Ovary (tissue), 9 donors: ENCODE results near the gene SLC6A2. TPM values are rescaled to one million over a fixed set of nuclear protein-coding genes. Genes with fewer than 3 reads are reported as not detected.

Source experiments
- DNase-seq, 5 donors: peaks; one replicate each; pipeline ENCODE4 v3.0.0-alpha.2; 2019 to 2020
- H3K27ac ChIP-seq, 2 donors: fragments of 200-600 bp; one replicate each; pipeline versions ENCODE4 v1.5.1 to v1.8.0; 2019 to 2022
- H3K27me3 ChIP-seq: fragments of 200-600 bp; one replicate; pipeline ENCODE4 v1.8.0; 2022
- H3K36me3 ChIP-seq: fragments of 200-600 bp; sonication (generic); one replicate; pipeline ENCODE4 v1.5.1; 2019
- H3K4me1 ChIP-seq: one replicate; pipeline ENCODE4 v1.8.1; 2013; ENCODE audit warnings: mild to moderate bottlenecking, moderate library complexity; ENCODE audit not compliant: insufficient read depth
- H3K4me3 ChIP-seq: fragments of 200-600 bp; sonication (generic); one replicate; pipeline ENCODE4 v1.5.1; 2017
- H3K9me3 ChIP-seq, 2 donors: fragments of 200-600 bp in 1 of 2; sonication (generic) in 1 of 2; one replicate each; pipeline versions ENCODE4 v1.5.1 to v1.8.1; 2013 to 2019; ENCODE audit warnings: mild to moderate bottlenecking in 1 of 2, moderate library complexity in 1 of 2
- CTCF ChIP-seq, 3 donors: fragments of 450-650 bp in 2 of 3; fragments of 200-600 bp in 1 of 3; IDR thresholded peaks; one replicate each; pipeline versions ENCODE4 v1.5.1 to v1.8.0; 2016 to 2022; ENCODE audit warnings: antibody characterized with exemption in 3 of 3, mild to moderate bottlenecking in 1 of 3
- EP300 ChIP-seq: sonication (generic); formaldehyde crosslinking; IDR thresholded peaks from one replicate; pipeline ENCODE4 v1.6.1; 2017; ENCODE audit warnings: antibody characterized with exemption
- POLR2A ChIP-seq: fragments of 450-650 bp; IDR thresholded peaks from one replicate; pipeline ENCODE4 v1.6.1; 2017; ENCODE audit warnings: antibody characterized with exemption, mild to moderate bottlenecking, moderate library complexity
- WGBS, 3 donors: extraction: QIAGEN DNeasy Blood & Tissue Kit in 1 of 3; methylation state at CpG; one replicate each; pipeline versions ENCODE4 v1.1.5 to v1.1.7; 2013 to 2017; 5-methylcytosine and 5-hydroxymethylcytosine counted together
- intact Hi-C, 4 donors: fragments of 100-400 bp; cut with DNase I; formaldehyde crosslinking; loops; one replicate each; pipeline versions ENCODE4 v1.11.0 to v1.15.1; 2022 to 2023
- polyA plus RNA-seq, 2 donors: library from polyadenylated mRNA; stranded (reverse); fragments of 200-250 nt in 1 of 2; fragments of 350-450 nt in 1 of 2; fragmentation: Illumina TruSeq in 1 of 2; extraction: RNeasy Lipid Tissue Mini Kit (QIAGEN cat#74804) in 1 of 2; gene quantifications; one replicate each; pipeline ENCODE4 v1.2.3, GENCODE V29; 2013 to 2014
- total RNA-seq, 7 donors: library from RNA; depleted of rRNA in 2 of 7; stranded (reverse); fragments of >200 nt in 2 of 7; fragmentation: NEBNext Ultra II Directional in 3 of 7; extraction: Animal tissue kit (Norgen Biotek cat#: 25700) in 3 of 7; gene quantifications; one replicate each; pipeline versions ENCODE4 v1.1.0 to v1.2.4, GENCODE V29; 2016 to 2023
- donor health status: DM: no; HTN: no; CAD: no; lungs with moderate emphysema.
- donor health status: DM: no; HTN: no; CAD: no.
- donor health status: Bipolar disorder and iron deficiency.
- donor health status: DM: yes; HTN: yes; CAD: no.
- donor health status: DM: no; HTN: no; CAD: no.
- donor health status: DM: yes; HTN: yes; CAD: no.

Gene SLC6A2
- total and polyA plus RNA-seq, 9 donors = 0.08 to 0.36 (median 0.21) TPM; not detected in 3

DNA sequence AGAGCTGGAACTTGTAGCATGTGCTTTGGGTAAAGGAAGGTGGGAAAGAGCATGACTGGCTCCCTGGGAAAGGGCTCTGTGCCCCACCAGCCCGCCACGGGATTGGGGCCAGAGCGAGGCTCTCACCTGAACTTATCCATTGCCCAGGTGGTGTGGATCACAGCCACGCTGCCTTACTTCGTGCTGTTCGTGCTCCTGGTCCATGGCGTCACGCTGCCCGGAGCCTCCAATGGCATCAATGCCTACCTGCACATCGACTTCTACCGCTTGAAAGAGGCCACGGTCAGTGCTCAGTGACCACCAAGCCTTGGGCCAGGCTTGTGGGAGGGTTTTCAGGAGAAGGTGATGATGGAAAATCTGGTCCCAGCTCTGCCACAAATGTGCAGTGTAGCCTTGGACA is 36.0 kb downstream of the SLC6A2 start:
- no peak for DNase-seq
- no peak overlapping the region for H3K27ac ChIP-seq
- H3K36me3 ChIP-seq = no peaks in the 10 kb centered on the region
- H3K4me3 ChIP-seq = no peak overlapping the region
- H3K27me3 ChIP-seq = no peaks in the 10 kb centered on the region
- intact Hi-C loops = no loop called here
- TF ChIP-seq EP300 (no peak), CTCF (IDR thresholded peaks at IDR 0.05) (no peak)
- 95 to 97% (median 96%) methylated on average over 11 to 12 of the region's 12 CpGs for WGBS, 3 donors
- no peaks in the 10 kb centered on the region for H3K9me3 ChIP-seq
- H3K4me1 ChIP-seq = no peaks in the 10 kb centered on the region

DNA sequence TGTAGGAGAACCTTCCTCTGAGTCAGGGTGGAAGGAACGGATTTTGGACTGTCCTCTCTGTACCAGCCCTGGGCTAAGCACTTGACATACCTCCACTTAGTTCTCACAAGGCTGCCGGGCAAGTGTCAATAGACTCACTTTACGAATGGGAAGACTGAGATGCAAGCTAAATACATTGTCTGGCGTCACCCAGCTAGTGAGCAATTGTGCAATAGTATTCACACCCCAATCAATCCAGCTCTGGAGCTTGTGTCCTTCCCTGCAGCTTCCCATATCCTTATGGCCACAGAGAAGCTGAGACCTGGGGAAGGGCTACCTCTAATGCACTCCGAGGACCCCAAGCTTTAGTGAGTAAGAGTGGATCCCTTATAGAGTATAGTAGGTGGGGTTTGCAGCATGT is 39.8 kb downstream of the SLC6A2 start:
- WGBS, 3 donors = 83 to 91% (median 91%) methylated on average over 5 of the region's 5 CpGs
- no peak for TF ChIP-seq CTCF (IDR thresholded peaks at IDR 0.05)
- TF ChIP-seq EP300 = no peak
- TF ChIP-seq POLR2A = no peak
- Histone ChIP-seq H3K9me3 (no peaks in the 10 kb centered on the region), H3K36me3 (no peaks in the 10 kb centered on the region), H3K4me1 (no peaks in the 10 kb centered on the region), H3K27ac (no peak overlapping the region), H3K4me3 (no peak overlapping the region), H3K27me3 (no peaks in the 10 kb centered on the region)
- intact Hi-C loops = loop anchor here in 1 of 4 donors (5.0 kb wide), 1 partner anchor 233 kb away; no protein-coding TSS in a partner anchor
- no peak for DNase-seq

DNA sequence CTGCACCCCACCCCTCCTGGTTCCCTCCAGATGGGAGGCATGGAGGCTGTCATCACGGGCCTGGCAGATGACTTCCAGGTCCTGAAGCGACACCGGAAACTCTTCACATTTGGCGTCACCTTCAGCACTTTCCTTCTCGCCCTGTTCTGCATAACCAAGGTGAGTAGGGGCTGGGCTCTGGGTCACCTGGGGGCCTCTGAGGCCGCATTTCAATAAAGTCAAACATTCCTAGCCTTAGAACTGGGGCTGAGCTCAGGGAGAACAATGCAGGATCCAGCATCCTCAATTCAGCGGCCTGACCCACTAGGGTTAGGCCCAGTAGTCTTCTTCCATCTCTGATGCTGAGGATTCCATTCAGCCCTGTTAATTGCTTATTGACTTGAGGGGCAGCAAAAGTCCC is 42.1 kb downstream of the SLC6A2 start:
- TF ChIP-seq EP300 (no peak), CTCF (IDR thresholded peaks at IDR 0.05) (no peak), POLR2A (no peak)
- H3K27me3 ChIP-seq = no peaks in the 10 kb centered on the region
- no peak overlapping the region for H3K4me3 ChIP-seq
- DNase-seq = no peak
- intact Hi-C loops = loop anchor here in 1 of 4 donors (5.0 kb wide), 1 partner anchor 236 kb away; no protein-coding TSS in a partner anchor
- WGBS, 3 donors = 75 to 83% (median 82%) methylated on average over 7 of the region's 7 CpGs
- H3K4me1 ChIP-seq = no peaks in the 10 kb centered on the region
- no peaks in the 10 kb centered on the region for H3K36me3 ChIP-seq
- H3K27ac ChIP-seq = no peak overlapping the region
- no peaks in the 10 kb centered on the region for H3K9me3 ChIP-seq

DNA sequence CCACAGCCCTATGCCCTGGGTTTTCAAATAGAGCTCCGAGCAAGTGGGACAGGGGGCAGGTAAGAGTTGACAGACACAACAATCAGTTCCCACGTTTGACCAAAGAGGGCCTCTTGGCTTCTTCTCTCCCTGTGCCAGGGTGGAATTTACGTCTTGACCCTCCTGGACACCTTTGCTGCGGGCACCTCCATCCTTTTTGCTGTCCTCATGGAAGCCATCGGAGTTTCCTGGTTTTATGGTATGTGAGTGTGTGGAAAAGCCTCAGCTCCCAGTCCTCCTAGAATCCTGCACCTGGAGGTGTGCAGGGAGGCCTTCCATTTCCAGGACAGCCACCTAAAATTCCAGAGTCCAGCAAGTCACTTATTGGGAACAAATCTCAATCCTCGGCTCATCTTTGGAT is 42.5 kb downstream of the SLC6A2 start:
- no peaks in the 10 kb centered on the region for H3K36me3 ChIP-seq
- H3K9me3 ChIP-seq = no peaks in the 10 kb centered on the region
- intact Hi-C loops = loop anchor here in 1 of 4 donors (5.0 kb wide), 1 partner anchor 236 kb away; no protein-coding TSS in a partner anchor
- H3K27me3 ChIP-seq = no peaks in the 10 kb centered on the region
- no peak overlapping the region for H3K27ac ChIP-seq
- DNase-seq = no peak
- H3K4me1 ChIP-seq = no peaks in the 10 kb centered on the region
- no peak for TF ChIP-seq POLR2A
- TF ChIP-seq CTCF (IDR thresholded peaks at IDR 0.05) = no peak
- TF ChIP-seq EP300 = no peak
- WGBS, 3 donors = 80 to 85% (median 81%) methylated on average over 6 of the region's 6 CpGs
- H3K4me3 ChIP-seq = no peak overlapping the region
